ENCODE measurements around the gene HSPA12B.
A peak's percentile ranks its signal among the peaks of the same experiment; 100 is the strongest.

The HSPA12B gene

GRCh38 chr20:3712279-3712873 lies 20.1 kb upstream of the HSPA12B start, which contains the start of gene SIGLEC1:
Gene SIGLEC1, minus strand, starts transcription at chr20:3712600. Its CDS starts 5,472 bp downstream, at chr20:3707128.
- TF ChIP-seq CTCF (conservative IDR thresholded peaks at IDR 0.05): no peak
- H3K27ac ChIP-seq: no peak within 1 kb of the TSS

DNA sequence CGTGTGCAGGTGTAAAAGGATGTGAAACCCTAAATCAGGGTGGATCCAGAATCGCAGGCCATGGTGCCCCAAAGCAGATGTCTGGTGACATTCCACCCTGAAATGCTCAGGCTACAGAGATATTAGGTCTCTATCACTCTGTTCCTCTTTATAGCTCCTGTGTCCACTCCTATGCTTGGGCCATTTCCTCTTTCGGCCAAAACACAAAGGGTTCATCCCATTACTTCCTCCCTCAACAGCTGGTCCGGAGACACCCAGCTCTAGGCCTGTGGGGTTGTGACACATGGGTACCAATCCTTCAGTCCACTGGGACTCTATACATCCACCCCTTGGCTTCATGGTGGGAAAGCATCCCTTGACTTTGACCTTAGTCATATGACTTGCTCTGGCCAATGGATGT lies 18.4 kb upstream of the HSPA12B start:
- H3K27ac ChIP-seq: no peak overlapping the region
- no peak for TF ChIP-seq CTCF (conservative IDR thresholded peaks at IDR 0.05)

DNA sequence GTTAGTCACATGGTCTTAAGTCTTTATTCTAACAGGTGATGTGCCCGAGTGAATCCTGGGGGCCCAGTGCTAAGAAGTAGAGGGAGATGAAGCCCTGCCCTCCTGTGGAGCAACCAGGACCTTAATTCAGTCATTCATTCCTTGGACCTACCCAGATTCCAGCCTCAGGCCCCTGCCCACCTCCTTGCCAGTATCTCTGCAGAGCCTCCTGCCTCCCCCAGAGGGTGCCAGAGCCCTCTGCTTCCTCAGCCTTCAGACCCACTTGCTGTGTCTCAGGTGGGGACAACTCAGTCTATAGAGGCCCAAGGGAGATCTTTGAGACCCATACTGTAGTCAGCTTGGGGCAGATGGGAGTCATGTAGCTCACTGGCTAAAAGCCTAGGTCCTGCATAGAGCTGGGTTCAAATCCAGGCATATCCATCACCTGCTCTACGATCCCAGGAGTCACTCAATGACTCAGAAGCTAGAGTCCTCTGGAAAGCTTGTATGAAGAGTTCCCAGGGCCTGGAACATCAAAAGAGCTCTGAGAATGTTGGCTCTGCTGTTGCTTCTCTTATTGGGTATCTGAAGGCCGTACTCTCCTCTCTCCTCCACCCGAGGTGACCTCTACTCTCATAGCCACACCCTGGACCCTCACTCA lies 16.2 kb upstream of the HSPA12B start:
- no peak overlapping the region for H3K27ac ChIP-seq
- peak; percentile 94 for TF ChIP-seq CTCF (conservative IDR thresholded peaks at IDR 0.05)

- H3K27ac ChIP-seq: no peak overlapping the region
- TF ChIP-seq CTCF (conservative IDR thresholded peaks at IDR 0.05): no peak
These were observed 13.4 kb upstream of the HSPA12B start for GRCh38 chr20:3719046-3719445.

GRCh38 chr20:3720068-3720467 lies 12.4 kb upstream of the HSPA12B start:
- no peak overlapping the region for H3K27ac ChIP-seq
- no peak for TF ChIP-seq CTCF (conservative IDR thresholded peaks at IDR 0.05)

GRCh38 chr20:3720626-3721025 lies 11.9 kb upstream of the HSPA12B start:
- no peak overlapping the region for H3K27ac ChIP-seq
- TF ChIP-seq CTCF (conservative IDR thresholded peaks at IDR 0.05): no peak

GRCh38 chr20:3721912-3722311 lies 10.6 kb upstream of the HSPA12B start:
- TF ChIP-seq CTCF (conservative IDR thresholded peaks at IDR 0.05): no peak
- no peak overlapping the region for H3K27ac ChIP-seq

Data from VCaP (cell line).